OCI-LY7 (cell line): ENCODE results near the gene C8A. TPM values are rescaled to one million over a fixed set of nuclear protein-coding genes. Genes with fewer than 3 reads are reported as not detected.

Source experiments
- BruUV-seq: library from RNA; stranded (reverse); fragments of 400-500 nt; replicated peaks from 2 replicates; lab custom pipeline; 2021; lab: Mats Ljungman, UMichigan
- CTCF ChIA-PET: fragments of 300-600 bp; sonication (Branson Sonifier 250); formaldehyde crosslinking; loops from one replicate; lab custom pipeline; 2022; ENCODE audit warnings: antibody characterized with exemption; ENCODE audit not compliant: unreplicated experiment; lab: Charles Lee
- POLR2A ChIA-PET: fragments of 300-600 bp; sonication (Branson Sonifier 250); formaldehyde crosslinking; loops from one replicate; lab custom pipeline; 2022; ENCODE audit warnings: antibody characterized with exemption; lab: Charles Lee
- DNase-seq: peaks from one replicate; pipeline ENCODE4 v3.0.0-alpha.2; 2015; ENCODE audit warnings: low spot score
- H2AFZ ChIP-seq: fragments of 200-600 bp; sonication (generic), shearing (Covaris generic); 2 replicates; pipeline ENCODE4 v1.6.1; 2014; ENCODE audit warnings: mild to moderate bottlenecking, antibody characterized with exemption, low read length, moderate library complexity
- H3K27ac ChIP-seq: fragments of 200-600 bp; sonication (generic); 2 replicates; pipeline ENCODE4 v1.5.1; 2014; ENCODE audit warnings: mixed run types, low read depth, mild to moderate bottlenecking, moderate library complexity, low read length, inconsistent platforms; ENCODE audit not compliant: poor library complexity, severe bottlenecking
- H3K36me3 ChIP-seq: fragments of 200-600 bp; sonication (generic); 2 replicates; pipeline ENCODE4 v1.6.1; 2014; ENCODE audit warnings: mild to moderate bottlenecking, antibody characterized with exemption, low read length, moderate library complexity, mixed read lengths; ENCODE audit not compliant: insufficient read depth
- H3K4me1 ChIP-seq: fragments of 200-600 bp; sonication (generic); 2 replicates; pipeline ENCODE4 v1.5.1; 2014; ENCODE audit warnings: mild to moderate bottlenecking, low read length; ENCODE audit not compliant: insufficient read depth, poor library complexity, severe bottlenecking
- H3K4me2 ChIP-seq: fragments of 200-600 bp; sonication (generic); 2 replicates; pipeline ENCODE4 v1.6.1; 2014; ENCODE audit warnings: mild to moderate bottlenecking, low read length
- H3K4me3 ChIP-seq: fragments of 200-600 bp; sonication (generic); 2 replicates; pipeline ENCODE4 v1.5.1; 2014; ENCODE audit warnings: mild to moderate bottlenecking, low read depth, low read length; ENCODE audit not compliant: poor library complexity, severe bottlenecking
- H3K79me2 ChIP-seq: fragments of 200-600 bp; sonication (generic); 2 replicates; pipeline ENCODE4 v1.6.1; 2016; ENCODE audit warnings: low read depth, mild to moderate bottlenecking, low read length, moderate library complexity, mixed read lengths; ENCODE audit not compliant: insufficient read depth
- H3K9me2 ChIP-seq: fragments of 200-600 bp; sonication (generic); 2 replicates; pipeline ENCODE4 v1.6.1; 2016; ENCODE audit warnings: mild to moderate bottlenecking, low read length, mixed read lengths; ENCODE audit not compliant: insufficient read depth
- H3K9me3 ChIP-seq: fragments of 200-600 bp; sonication (generic); 2 replicates; pipeline ENCODE4 v1.6.1; 2014; ENCODE audit warnings: mild to moderate bottlenecking, mixed run types, low read length, mixed read lengths
- H4K20me1 ChIP-seq: fragments of 200-600 bp; sonication (generic); 2 replicates; pipeline ENCODE4 v1.6.1; 2014; ENCODE audit warnings: mild to moderate bottlenecking, antibody characterized with exemption, low read length, moderate library complexity, mixed read lengths; ENCODE audit not compliant: insufficient read depth
- EZH2phosphoT487 ChIP-seq: fragments of 200-600 bp; sonication (generic); IDR thresholded peaks from 2 replicates; pipeline ENCODE4 v1.6.1; 2018; ENCODE audit warnings: low read depth, borderline replicate concordance, mild to moderate bottlenecking, mixed run types, antibody characterized with exemption, low read length, moderate library complexity, mixed read lengths
- intact Hi-C: fragments of 100-400 bp; cut with micrococcal nuclease; formaldehyde crosslinking; loops from one replicate; pipeline ENCODE4 v1.10.0; 2022; ENCODE audit not compliant: unreplicated experiment
- total RNA-seq, 2 experiments: library from RNA; depleted of rRNA in 1 of 2; stranded (reverse); fragments of >200 nt in 1 of 2; shearing (Covaris generic) in 1 of 2; gene quantifications; 2 replicates each; pipeline ENCODE4 v1.2.3, GENCODE V29; 2014 to 2022
- TF ChIP-seq, protein P1 (sequence below): fragments of 200-600 bp; sonication (generic); conservative IDR thresholded peaks from 2 replicates; pipeline ENCODE4 v1.5.1; 2014; ENCODE audit warnings: mild to moderate bottlenecking, antibody characterized with exemption, low read length, moderate library complexity, mixed read lengths

The C8A gene
- total RNA-seq, 2 experiments from 2014 or later: not detected

DNA sequence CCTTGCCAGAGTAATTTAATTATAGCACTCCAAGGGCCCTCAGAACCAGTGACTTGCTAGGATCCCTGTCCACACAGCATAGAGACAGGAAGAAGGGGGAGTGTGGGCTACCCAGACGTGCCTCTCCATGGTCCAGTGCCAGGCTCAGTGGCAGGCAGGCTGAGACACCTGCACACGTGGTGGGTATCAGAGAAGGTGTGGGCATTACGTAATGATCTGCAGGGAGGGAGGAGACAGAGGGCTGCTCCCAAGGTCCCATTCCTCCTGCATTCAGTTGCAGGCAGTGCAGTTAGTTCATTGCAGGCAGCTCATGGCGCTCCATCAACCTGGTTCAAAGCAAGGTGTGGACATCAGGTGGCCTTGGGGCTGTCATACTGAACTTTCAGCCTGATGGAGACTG is 61.4 kb downstream of the C8A start:
- Histone ChIP-seq H3K4me3 (no peak overlapping the region), H3K9me2 (no peaks in the 10 kb centered on the region), H3K36me3 (no peaks in the 10 kb centered on the region), H3K79me2 (no peaks in the 10 kb centered on the region), H2AFZ (no peak overlapping the region), H3K9me3 (no peaks in the 10 kb centered on the region), H3K27ac (no peak overlapping the region), H3K4me1 (no peaks in the 10 kb centered on the region), H3K4me2 (no peak overlapping the region), H4K20me1 (no peaks in the 10 kb centered on the region)
- no TSS peak for BruUV-seq
- ChIA-PET CTCF (no interaction called here), POLR2A (no interaction called here)
- no peak for DNase-seq
- intact Hi-C loops: no loop called here
- TF ChIP-seq, protein P1, sequence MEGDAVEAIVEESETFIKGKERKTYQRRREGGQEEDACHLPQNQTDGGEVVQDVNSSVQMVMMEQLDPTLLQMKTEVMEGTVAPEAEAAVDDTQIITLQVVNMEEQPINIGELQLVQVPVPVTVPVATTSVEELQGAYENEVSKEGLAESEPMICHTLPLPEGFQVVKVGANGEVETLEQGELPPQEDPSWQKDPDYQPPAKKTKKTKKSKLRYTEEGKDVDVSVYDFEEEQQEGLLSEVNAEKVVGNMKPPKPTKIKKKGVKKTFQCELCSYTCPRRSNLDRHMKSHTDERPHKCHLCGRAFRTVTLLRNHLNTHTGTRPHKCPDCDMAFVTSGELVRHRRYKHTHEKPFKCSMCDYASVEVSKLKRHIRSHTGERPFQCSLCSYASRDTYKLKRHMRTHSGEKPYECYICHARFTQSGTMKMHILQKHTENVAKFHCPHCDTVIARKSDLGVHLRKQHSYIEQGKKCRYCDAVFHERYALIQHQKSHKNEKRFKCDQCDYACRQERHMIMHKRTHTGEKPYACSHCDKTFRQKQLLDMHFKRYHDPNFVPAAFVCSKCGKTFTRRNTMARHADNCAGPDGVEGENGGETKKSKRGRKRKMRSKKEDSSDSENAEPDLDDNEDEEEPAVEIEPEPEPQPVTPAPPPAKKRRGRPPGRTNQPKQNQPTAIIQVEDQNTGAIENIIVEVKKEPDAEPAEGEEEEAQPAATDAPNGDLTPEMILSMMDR: no peak
- no peak for TF ChIP-seq EZH2phosphoT487

GRCh38 chr1:56916630-56917029 is 62.0 kb downstream of the C8A start:
- DNase-seq: no peak
- no peaks in the 10 kb centered on the region for H4K20me1 ChIP-seq
- POLR2A ChIA-PET: no interaction called here

DNA sequence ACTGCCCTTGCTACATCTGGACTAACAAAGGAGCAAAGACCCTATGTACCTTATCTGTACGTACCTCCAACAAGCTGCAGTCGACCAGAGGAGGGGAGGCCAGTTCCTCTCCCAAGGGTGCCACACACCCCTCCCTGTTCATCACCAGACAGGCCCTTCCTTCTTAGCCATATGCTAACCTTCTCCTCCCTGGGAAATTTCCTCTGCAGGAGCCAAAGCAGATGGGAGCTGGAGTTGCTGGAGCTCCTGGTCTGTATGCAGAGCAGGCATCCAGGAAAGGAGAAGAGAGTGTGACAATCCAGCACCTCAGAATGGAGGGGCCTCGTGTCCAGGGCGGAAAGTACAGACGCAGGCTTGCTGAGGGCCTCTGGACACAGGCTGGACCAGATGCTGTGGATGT is 62.8 kb downstream of the C8A start:
- ChIA-PET CTCF (no interaction called here), POLR2A (no interaction called here)
- Histone ChIP-seq H4K20me1 (no peaks in the 10 kb centered on the region), H3K4me1 (no peaks in the 10 kb centered on the region), H3K4me3 (no peak overlapping the region), H3K27ac (no peak overlapping the region), H3K4me2 (no peak overlapping the region), H2AFZ (no peak overlapping the region), H3K9me3 (no peaks in the 10 kb centered on the region), H3K79me2 (no peaks in the 10 kb centered on the region), H3K36me3 (no peaks in the 10 kb centered on the region), H3K9me2 (no peaks in the 10 kb centered on the region)
- intact Hi-C loops: no loop called here
- no peak for DNase-seq
- TF ChIP-seq EZH2phosphoT487: no peak
- TF ChIP-seq, protein P1: no peak
- BruUV-seq: no TSS peak

More at GRCh38 chr1:56916630-56917029, 62.0 kb downstream of the C8A start:
- Histone ChIP-seq H3K9me3 (no peaks in the 10 kb centered on the region), H2AFZ (no peak overlapping the region), H3K4me3 (no peak overlapping the region), H3K9me2 (no peaks in the 10 kb centered on the region), H3K36me3 (no peaks in the 10 kb centered on the region), H3K4me2 (no peak overlapping the region), H3K79me2 (no peaks in the 10 kb centered on the region), H3K4me1 (no peaks in the 10 kb centered on the region), H3K27ac (no peak overlapping the region)
- TF ChIP-seq EZH2phosphoT487: no peak
- TF ChIP-seq, protein P1: no peak
- BruUV-seq: no TSS peak
- intact Hi-C loops: no loop called here
- CTCF ChIA-PET: no interaction called here
